PC-3 (cell line): ENCODE measurements around the gene MARF1. TPM values are rescaled to one million over a fixed set of nuclear protein-coding genes. Genes with fewer than 3 reads are reported as not detected.

ENCODE experiments used
- ATAC-seq: fragments of 200-7000 bp; cut with Tn5 transposase; 2 replicates; pipeline ENCODE4 v1.9.1; 2020; ENCODE audit warnings: mild to moderate bottlenecking, moderate library complexity
- BruUV-seq: library from RNA; stranded (reverse); fragments of 400-500 nt; replicated peaks from 2 replicates; lab custom pipeline; 2021; lab: Mats Ljungman, UMichigan
- CTCF ChIA-PET: fragments of 300-600 bp; sonication (Branson Sonifier 250); formaldehyde crosslinking; loops from one replicate; lab custom pipeline; 2022; ENCODE audit warnings: antibody characterized with exemption; lab: Charles Lee
- POLR2A ChIA-PET: fragments of 300-600 bp; sonication (Branson Sonifier 250); formaldehyde crosslinking; loops from one replicate; lab custom pipeline; 2022; ENCODE audit warnings: antibody characterized with exemption; ENCODE audit not compliant: unreplicated experiment; lab: Charles Lee
- DNase-seq: peaks from one replicate; pipeline ENCODE4 v3.0.0-alpha.2; 2015
- H2AFZ ChIP-seq: fragments of 300-600 bp; sonication (generic); 2 replicates; pipeline ENCODE4 v1.6.0; 2016; ENCODE audit warnings: antibody characterized with exemption, low read length
- H3F3A ChIP-seq: fragments of 300-600 bp; sonication (generic); one replicate; pipeline ENCODE4 v1.6.0; 2017; ENCODE audit warnings: antibody characterized with exemption, low read length, control low read depth, mild to moderate bottlenecking; ENCODE audit not compliant: unreplicated experiment
- H3K27ac ChIP-seq: fragments of 300-600 bp; sonication (generic); 2 replicates; pipeline ENCODE4 v1.5.1; 2016; ENCODE audit warnings: mild to moderate bottlenecking, low read length
- H3K27me3 ChIP-seq: fragments of 300-600 bp; sonication (generic); 2 replicates; pipeline ENCODE4 v1.6.1; 2016; ENCODE audit warnings: low read length, mixed read lengths
- H3K36me3 ChIP-seq: fragments of 300-600 bp; sonication (generic); 2 replicates; pipeline ENCODE4 v1.6.1; 2016; ENCODE audit warnings: low read depth, mixed run types, low read length, mixed read lengths
- H3K4me1 ChIP-seq: fragments of 300-600 bp; sonication (generic); 2 replicates; pipeline ENCODE4 v1.5.1; 2016; ENCODE audit warnings: low read length; ENCODE audit not compliant: insufficient read depth
- H3K4me2 ChIP-seq: fragments of 300-600 bp; sonication (generic); 2 replicates; pipeline ENCODE4 v1.6.0; 2016; ENCODE audit warnings: low read length
- H3K4me3 ChIP-seq: fragments of 300-600 bp; sonication (generic); 2 replicates; pipeline ENCODE4 v1.5.1; 2016; ENCODE audit warnings: mild to moderate bottlenecking, low read length, mixed read lengths
- H3K79me2 ChIP-seq: fragments of 300-600 bp; sonication (generic); 2 replicates; pipeline ENCODE4 v1.6.1; 2017; ENCODE audit warnings: low read length, mixed read lengths
- H3K9ac ChIP-seq: fragments of 300-600 bp; sonication (generic); 2 replicates; pipeline ENCODE4 v1.6.0; 2016; ENCODE audit warnings: mild to moderate bottlenecking, low read length
- H3K9me2 ChIP-seq: fragments of 300-600 bp; sonication (generic); replicated peaks from 2 replicates; pipeline ENCODE4 v1.6.1; 2016; ENCODE audit warnings: mixed run types, low read length, mixed read lengths
- H3K9me3 ChIP-seq: fragments of 300-600 bp; sonication (generic); 2 replicates; pipeline ENCODE4 v1.6.1; 2016; ENCODE audit warnings: low read length, mixed read lengths
- H4K20me1 ChIP-seq: fragments of 300-600 bp; sonication (generic); 2 replicates; pipeline ENCODE4 v1.6.1; 2016; ENCODE audit warnings: low read length, mixed read lengths
- CTCF ChIP-seq: fragments of 300-600 bp; sonication (generic); conservative IDR thresholded peaks from 2 replicates; pipeline ENCODE4 v1.5.1; 2017; ENCODE audit warnings: antibody characterized with exemption, low read depth, mild to moderate bottlenecking, low read length
- EZH2 ChIP-seq: fragments of 300-600 bp; sonication (generic); IDR thresholded peaks from one replicate; pipeline ENCODE4 v1.6.1; 2017; ENCODE audit warnings: antibody characterized with exemption, mild to moderate bottlenecking, low read length; ENCODE audit not compliant: unreplicated experiment
- EZH2phosphoT487 ChIP-seq: fragments of 300-600 bp; sonication (generic); IDR thresholded peaks from 2 replicates; pipeline ENCODE4 v1.6.1; 2018; ENCODE audit warnings: mild to moderate bottlenecking, antibody characterized with exemption, low read length, borderline replicate concordance
- intact Hi-C: fragments of 100-400 bp; cut with micrococcal nuclease; formaldehyde crosslinking; loops from 2 replicates; pipeline ENCODE4 v1.9.0; 2023
- total RNA-seq: library from RNA; depleted of rRNA; stranded (reverse); fragments of >200 nt; gene quantifications from 2 replicates; pipeline ENCODE4 v1.2.3, GENCODE V29; 2014

MARF1 gene
- total RNA-seq, 1 experiment from 2014 or later, result 6.7 TPM

GRCh38 chr16:15617901-15618300 lies 25.1 kb downstream of the MARF1 start:
- ChIA-PET POLR2A (no interaction called here), CTCF (no interaction called here)
- Histone ChIP-seq H3K79me2 (no peaks in the 10 kb centered on the region), H3K9me3 (no peaks in the 10 kb centered on the region), H4K20me1 (no peaks in the 10 kb centered on the region), H3K4me1 (peaks cover 5% of the 10 kb centered on the region), H2AFZ (no peak overlapping the region), H3K27ac (no peak overlapping the region), H3K36me3 (no peaks in the 10 kb centered on the region; the same call in 1 of the 2 replicates), H3K4me3 (no peak overlapping the region), H3K9ac (no peak overlapping the region), H3K9me2 (no peaks in the 10 kb centered on the region), H3K4me2 (no peak overlapping the region), H3K27me3 (no peaks in the 10 kb centered on the region), H3F3A (no peaks in the 10 kb centered on the region)
- intact Hi-C loops, result no loop called here
- no TSS peak for BruUV-seq
- DNase-seq (no peak), ATAC-seq (no peak)
- TF ChIP-seq EZH2 (no peak), EZH2phosphoT487 (no peak), CTCF (no peak)

GRCh38 chr16:15616475-15617165 lies 26.3 kb downstream of the MARF1 start:
- no peaks in the 10 kb centered on the region for H4K20me1 ChIP-seq
- POLR2A ChIA-PET, result no interaction called here

More at GRCh38 chr16:15616475-15617165, 26.3 kb downstream of the MARF1 start:
- no peak overlapping the region for H2AFZ ChIP-seq
- no peaks in the 10 kb centered on the region; the same call in 1 of the 2 replicates for H3K36me3 ChIP-seq
- H3K27me3 ChIP-seq, result no peaks in the 10 kb centered on the region
- no peak for ATAC-seq
- H3K9me2 ChIP-seq, result no peaks in the 10 kb centered on the region
- H3K4me2 ChIP-seq, result no peak overlapping the region
- peaks cover 5% of the 10 kb centered on the region for H3K4me1 ChIP-seq
- TF ChIP-seq EZH2 (no peak), CTCF (no peak), EZH2phosphoT487 (no peak)
- intact Hi-C loops, result no loop called here
- no peaks in the 10 kb centered on the region for H3K79me2 ChIP-seq
- BruUV-seq, result no TSS peak
- H3K4me3 ChIP-seq, result no peak overlapping the region
- DNase-seq, result no peak
- CTCF ChIA-PET, result no interaction called here
- H3K27ac ChIP-seq, result no peak overlapping the region
- H3K9ac ChIP-seq, result no peak overlapping the region
- no peaks in the 10 kb centered on the region for H3K9me3 ChIP-seq
- H3F3A ChIP-seq, result no peaks in the 10 kb centered on the region
